HL-60 (cell line): Measurements from ENCODE around the gene TMEM163.

ENCODE experiments used
- CTCF ChIP-seq: IDR thresholded peaks from one replicate; pipeline ENCODE4 v1.5.1; 2011; ENCODE audit warnings: low read length, control low read depth, inconsistent platforms; ENCODE audit not compliant: insufficient read depth
- POLR2AphosphoS5 ChIP-seq: IDR thresholded peaks from 2 replicates; pipeline ENCODE4 v1.6.1; 2012; ENCODE audit warnings: low read depth
- REST ChIP-seq: IDR thresholded peaks from 2 replicates; pipeline ENCODE4 v1.6.1; 2012; ENCODE audit warnings: low read depth; ENCODE audit not compliant: insufficient replicate concordance

- no peak for TF ChIP-seq REST
- no peak for TF ChIP-seq CTCF
- TF ChIP-seq POLR2AphosphoS5 = no peak
These were observed 116.1 kb downstream of the TMEM163 start for GRCh38 chr2:134602666-134603065.
